IPS-NIHi7 (cell line): Measurements from ENCODE around the gene BCAS1.

Experiments used
- DNase-seq: peaks from one replicate; pipeline ENCODE4 v3.0.0; 2012; ENCODE audit warnings: mixed read lengths; ENCODE audit errors: extremely low spot score

Gene BCAS1

DNA sequence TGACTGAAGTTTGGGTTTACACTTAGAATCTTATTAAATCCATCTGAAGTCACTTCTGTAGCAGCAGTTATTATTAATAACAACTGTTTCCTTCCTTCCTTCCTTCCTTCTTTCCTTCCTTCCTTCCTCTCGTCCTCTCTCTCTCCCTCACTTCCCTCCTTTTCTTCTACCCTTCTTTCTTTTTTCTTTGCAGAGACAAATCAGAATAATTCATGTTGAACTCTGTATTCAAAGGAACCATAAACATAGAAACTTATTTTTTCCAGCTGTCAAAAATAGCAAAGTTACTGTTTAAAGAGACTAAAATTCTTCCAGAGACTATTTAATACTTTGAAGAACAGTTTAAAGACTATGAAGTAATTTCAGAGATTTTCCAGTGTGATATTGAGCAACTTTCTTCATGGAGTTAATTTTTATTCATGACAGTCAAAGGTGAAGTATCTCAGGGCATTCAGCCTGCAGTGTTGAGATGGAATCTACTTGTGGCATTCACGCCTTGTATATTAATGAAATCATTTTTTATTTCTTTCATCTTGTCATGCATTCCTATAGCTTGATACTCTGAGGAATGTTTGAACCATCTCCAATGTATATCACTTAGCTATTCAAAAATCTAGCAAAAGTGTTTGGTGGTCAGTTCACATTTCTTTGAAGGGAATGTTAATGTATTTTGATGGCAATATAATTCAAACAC is 109.7 kb downstream of the BCAS1 start:
- no peak for DNase-seq

DNA sequence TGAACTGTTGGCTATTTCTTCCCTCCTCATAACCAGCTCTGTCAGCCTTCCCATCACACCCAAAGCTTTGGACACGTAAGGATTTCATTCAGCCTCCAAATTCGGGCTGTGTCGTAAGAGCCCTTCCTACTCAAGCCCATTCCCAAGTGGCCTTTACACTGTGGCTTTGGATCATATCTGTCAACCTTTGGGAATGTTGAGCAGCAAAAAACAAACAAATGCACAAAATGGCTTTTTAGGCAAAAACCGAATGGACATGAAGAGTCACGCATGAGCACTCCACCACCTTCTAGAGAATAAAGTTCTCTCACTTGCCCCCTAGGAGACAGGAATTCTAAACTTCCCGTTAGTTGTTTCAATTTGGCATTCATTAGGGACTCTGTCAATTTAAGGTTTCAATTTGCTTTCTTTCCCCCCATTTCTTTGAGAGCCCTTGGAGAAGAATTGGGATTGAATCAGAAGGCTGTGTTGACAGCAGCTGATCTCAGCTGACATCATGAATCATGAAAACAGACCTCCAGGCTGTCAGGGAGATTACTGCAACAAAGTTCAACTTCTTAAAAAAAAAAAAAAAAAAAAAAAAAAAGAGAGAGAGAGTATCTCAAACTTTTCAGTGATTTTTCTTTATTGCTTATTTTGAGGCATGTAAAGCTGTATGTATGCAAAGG is 110.3 kb downstream of the BCAS1 start:
- DNase-seq, result no peak

DNA sequence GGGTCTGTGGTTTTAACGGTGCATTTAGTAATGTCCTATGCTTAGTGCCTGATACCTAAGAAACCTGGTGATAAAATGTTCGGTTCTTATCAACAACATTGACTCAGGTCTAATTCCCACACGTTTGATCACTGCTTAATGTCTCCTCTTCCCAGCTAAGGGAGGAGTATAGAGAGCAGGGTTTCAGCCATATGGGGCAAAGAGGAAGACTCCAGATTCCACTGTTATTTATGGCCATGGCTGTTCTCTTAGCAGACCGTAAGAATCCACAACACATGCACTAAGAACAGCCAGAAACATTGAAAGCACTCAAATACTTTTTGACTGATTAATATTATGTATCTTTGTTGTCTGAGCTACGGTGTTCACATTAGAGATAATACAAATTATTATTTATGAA is 112.1 kb downstream of the BCAS1 start:
- DNase-seq, result no peak

DNA sequence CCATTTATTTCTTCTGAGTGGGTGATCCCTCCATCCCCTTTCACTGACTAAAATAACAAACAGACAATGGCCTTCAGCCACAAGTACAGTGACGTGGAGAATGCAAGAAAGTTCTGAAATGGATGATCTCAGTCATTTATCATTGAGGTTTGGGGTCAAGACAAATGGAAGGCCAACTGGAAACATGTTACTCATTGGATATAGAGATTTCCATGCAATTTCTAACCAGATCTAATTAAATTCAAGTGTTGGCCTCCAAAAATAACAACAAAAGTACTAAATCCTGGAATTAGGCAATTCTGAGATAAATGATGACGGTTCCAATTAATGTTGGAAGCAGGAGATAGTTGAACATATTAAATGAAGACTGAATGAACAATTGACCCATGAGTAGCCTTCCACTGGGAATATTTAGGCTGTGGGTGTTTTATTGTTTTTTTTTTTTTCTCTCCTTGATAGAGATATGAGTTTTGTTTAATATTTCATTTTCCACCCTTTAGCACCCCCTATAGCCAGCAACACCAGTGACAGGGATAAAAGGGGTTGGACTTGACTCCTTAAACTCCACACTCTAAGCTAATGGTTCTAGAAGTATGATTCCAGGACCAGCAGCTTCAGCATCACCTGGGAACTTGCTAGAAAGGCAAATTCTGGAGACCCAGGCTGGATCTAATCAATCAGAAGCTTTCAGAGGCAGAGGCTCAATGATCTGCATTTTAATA is 112.8 kb downstream of the BCAS1 start:
- no peak for DNase-seq

DNA sequence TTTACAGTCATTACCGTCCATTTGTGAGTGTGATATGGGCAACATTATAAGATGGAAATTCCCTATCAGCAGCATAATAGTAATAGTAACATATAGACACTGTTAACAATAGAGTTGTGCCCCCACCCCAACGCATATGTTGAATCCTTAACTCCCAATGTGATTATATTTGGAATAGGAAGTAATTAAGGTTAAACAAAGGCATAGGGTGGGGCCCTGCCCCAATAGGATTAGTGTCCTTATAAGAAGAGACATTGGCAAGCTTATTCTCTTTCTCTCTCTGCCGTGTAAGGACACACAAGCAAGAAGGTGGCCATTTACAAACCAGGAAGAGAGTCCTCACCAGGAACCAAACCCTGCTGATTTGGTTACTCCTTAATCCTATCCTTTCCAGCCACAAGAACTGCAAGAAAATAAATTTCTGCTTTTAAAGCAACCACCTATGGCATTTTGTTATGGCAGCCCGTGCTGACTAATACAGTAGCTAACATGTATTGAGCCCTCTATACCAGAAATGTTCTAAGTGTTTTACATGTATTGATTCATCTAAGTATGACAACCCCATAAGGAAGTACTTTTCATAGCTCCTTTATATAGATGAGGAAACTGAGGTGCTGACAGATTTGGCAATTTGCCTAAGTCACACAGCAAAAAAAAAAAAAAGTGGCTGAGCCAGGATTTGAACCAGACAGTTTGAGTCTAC is 114.2 kb downstream of the BCAS1 start:
- no peak for DNase-seq

DNA sequence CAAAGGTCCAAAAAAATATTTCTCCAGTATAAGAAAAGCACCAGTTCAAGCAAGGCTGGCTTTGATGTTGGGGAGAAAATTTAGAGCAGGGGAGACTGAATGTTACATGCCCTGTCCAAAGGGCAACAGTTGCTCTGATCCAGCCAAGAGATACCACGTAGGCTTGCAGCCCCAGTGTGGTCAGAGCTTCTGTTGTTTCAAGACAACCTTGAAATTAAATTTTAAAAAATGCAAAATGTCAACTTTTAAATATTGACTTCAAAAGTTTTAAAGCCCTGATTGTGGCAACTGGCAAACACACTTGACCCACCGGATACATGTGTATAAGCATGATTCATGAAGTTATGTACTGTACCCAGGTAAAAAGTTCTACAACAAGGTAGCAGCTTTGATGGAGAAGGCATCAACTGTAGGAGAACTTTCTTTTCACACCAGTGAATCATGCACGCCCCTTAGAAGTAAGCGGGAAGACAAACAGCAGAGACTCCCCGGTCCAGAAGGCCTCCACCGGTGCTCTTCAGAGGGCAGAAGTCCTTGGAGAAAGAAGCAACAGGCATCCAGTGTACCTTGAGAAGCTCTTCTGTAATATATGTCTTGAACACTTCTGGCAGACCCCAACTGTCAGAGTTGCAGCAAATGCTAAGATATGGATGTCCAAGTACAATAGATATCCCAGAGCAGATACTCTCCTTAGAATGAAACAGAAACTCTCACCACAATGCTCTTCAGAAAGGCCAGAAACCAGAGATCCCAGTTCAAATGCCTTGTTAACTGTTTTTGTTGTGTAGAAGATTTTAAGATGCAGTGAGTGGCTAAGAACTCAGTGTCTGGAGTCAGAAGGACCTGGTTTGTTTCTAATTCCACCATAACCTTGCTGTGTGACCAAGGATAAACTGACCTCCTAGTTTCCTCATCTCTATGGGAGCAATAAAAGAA is 115.4 kb downstream of the BCAS1 start:
- DNase-seq, result no peak

DNA sequence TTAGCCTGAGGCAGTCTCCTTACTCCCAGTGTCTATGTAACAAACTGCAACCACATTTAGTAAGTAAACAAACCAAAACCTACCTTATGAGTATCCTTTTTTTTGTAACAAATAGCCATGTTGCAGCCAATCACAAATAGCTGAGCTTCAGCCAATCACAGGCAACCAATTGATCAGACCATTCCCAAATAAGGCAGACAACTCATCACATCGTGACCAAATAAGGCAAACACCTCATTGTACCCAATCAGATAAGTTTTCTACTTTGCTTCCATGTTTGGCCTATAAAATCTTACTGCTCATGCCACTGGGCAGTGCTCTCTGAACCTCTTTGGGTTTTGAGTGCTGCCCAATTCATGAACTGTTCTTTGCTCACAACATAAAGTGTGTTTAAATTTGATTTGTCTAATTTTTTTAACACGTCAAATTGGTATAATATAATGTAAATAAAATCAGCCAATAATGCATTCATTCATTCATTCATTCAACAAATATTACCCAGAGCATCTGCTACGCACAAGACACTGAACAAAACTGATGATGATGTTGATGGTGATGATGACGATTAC is 117.8 kb downstream of the BCAS1 start:
- no peak for DNase-seq

DNA sequence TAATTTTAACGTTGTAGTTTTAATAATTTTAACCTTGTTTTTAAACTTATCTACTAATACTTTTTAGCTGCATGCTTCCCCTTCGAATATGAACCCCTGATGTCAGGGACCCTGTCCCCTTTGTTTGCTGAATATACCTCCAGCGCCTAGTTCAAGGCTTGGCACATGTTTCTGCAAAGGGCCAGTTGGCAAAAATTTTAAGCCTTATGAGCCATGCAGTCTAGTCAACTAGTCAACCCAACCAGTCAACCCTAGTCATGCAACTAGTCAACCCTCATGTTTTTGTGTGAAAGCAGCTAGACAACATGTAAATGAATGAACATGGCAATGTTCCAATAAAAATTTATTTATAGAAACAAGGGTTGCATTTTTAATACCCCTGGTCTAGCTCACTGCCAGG is 119.8 kb downstream of the BCAS1 start:
- no peak for DNase-seq

DNA sequence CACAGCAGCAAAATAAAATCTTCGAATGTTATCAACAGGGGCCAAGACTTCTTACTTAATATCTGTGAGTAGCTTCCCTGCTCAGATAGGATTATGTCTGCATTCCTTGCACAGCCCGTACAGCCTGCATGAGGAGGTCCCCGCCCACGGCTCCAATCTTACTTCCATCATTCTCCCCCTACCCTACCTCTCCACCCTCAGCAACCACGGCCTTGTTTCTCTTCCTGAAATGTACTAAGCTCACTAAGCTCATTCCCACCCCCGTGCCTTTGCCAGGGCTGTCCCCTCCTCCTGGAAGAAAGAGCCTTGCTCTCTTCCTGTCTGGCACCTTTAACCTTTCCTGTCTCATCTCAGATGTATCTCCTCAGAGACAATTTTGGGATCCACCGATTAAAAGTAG is 120.4 kb downstream of the BCAS1 start:
- DNase-seq, result no peak

DNA sequence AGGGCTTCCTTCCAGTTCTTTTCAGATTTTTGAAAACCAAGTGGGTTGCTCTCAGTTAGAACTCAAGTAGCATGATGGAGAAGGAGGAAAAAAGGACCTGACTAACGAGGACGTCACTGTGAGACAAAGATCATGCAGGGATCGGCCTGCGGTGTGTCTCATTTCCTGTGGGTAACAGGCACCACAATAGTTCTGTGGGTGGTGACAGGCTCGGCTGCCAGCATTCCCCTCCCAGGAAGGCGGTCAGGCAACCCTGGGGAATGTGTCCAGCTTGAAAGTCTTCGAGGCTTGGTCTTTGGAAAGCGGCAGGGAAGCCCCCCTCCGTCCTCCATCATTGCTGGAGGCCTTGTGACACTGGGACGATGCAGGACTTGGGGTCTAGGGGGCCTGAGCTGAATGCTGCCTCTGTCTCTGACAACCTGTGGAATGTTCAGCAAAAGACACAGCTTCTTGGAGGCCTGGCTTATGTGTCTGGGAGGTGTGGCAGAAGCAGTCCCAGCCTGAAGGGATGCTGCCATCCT is 121.0 kb downstream of the BCAS1 start:
- no peak for DNase-seq

DNA sequence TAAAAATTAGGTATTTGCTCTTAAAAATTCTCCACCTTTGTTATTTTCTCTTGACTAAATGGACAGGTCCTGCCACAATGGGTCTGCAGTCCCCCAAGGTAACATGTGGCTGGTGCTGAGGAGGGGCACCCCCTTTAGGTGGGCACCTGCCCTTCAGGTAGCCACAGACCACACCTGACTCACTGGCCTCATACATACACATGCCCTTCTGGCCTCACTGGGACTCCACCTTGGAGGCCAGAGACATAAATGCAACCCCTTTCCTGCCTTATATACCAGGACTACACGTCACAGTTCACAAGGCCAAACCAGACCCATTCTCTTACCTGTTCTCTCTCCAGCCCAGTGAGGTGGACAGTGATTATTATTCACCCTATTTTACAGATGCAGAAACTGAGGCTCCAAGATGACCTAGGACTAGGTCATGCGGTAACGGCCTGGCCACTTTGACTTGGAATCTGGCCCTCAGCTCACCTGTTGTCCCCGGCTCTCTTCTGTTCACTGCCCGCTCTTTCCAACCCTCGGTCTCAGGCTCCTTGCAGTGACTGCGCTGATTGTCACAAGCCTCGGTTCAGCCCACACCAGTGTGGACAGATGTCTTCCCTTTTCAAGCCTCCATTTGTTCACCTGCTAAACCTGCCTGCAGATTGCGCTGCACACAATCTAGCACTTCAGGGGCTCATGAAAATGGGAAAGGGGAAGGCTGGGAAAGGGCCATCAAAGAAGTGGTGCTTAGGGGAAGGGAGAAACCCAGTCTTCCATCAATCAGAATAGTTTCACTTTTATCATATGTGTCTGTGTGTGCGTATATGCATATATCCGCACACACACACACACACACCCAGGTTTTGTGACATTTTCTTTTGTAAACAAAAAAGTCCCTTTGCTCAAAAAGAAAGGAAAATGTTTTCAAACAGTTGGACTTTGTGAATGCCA is 121.7 kb downstream of the BCAS1 start:
- DNase-seq, result no peak

DNA sequence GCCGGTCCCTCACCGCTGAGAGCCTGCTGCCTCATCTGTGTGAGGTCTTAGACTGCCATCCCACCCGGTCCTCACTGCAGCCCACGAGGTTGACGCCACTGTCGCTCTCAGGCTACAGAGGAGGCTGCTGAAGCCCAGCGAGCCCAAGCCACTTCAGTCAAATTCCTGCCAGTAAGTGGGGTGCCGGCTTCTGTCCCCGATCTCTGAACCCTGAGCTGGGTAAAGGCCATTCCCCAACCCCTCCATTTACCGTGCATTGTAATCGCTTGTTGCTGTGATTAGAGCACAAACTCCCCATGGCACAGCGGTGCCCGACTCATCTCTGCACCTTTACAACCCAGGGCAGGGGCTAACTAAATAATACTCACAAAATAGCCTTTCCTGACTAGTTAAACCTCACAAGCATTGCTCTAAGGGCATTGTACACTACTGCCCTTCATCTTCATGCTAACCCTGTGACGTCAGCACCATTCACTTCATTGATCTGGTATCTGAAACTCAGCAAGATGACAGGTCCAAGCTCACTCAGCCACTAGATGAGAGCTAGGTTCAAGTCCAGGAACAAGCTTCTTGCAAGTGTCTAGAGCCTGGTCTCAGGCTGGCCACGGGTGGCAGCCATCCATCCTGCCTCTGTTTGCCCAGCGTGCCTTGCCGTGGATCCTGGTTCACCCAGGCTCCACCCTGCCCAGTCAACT is 122.7 kb downstream of the BCAS1 start:
- DNase-seq, result no peak

DNA sequence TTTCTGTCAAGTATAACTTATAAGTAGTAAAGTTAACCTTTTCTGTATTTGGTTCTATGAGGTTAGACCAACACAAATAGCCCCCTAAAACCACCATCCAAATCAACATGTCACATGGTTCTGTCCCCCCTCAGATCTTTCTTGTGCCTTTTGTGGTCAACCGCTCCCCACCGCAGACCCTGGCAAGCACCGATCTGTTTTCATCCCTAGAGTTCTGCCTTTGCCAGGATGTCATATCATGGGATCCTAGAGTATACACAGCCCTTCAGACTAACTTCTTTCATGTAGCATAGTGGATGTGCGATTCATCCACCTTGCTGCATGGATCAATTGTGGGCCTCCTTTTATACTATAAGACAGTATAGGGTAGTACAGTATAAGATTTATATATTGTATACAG is 124.3 kb downstream of the BCAS1 start:
- no peak for DNase-seq

DNA sequence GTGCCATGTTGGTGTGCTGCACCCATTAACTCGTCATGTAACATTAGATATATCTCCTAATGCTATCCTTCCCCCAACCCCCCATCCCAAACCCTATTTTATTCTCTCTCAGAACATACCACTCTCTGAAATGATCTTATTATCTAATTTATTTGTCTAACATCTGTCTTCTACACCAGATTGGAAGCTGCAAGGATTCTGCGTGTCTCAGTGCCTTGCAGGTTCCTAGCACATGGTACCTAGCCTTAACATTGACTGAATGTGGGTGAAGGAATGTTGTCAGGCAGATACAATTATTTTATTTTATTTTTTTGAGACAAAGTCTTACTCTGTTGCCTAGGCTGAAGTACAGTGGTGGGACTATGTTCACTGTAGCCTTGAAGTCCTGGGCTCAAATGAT is 124.9 kb downstream of the BCAS1 start:
- DNase-seq, result no peak

DNA sequence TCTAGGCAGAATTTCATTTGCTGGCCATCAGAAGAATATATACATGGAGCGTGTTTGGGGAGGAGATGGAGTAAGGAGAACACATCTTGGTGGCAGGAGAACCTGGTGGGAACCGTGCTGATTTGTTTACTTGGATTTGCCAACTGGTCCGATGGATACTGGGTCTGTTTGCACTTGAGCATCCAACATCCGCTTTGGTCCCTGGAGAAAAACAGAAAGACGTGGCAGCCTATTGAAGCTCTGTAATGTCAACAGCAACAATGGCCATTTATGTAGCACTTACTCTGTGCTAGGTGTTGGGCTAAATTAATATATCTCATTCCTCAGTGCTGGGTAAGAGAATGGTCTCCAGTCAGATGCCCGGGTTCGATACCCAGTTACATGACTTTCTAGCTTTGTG is 125.6 kb downstream of the BCAS1 start:
- no peak for DNase-seq

DNA sequence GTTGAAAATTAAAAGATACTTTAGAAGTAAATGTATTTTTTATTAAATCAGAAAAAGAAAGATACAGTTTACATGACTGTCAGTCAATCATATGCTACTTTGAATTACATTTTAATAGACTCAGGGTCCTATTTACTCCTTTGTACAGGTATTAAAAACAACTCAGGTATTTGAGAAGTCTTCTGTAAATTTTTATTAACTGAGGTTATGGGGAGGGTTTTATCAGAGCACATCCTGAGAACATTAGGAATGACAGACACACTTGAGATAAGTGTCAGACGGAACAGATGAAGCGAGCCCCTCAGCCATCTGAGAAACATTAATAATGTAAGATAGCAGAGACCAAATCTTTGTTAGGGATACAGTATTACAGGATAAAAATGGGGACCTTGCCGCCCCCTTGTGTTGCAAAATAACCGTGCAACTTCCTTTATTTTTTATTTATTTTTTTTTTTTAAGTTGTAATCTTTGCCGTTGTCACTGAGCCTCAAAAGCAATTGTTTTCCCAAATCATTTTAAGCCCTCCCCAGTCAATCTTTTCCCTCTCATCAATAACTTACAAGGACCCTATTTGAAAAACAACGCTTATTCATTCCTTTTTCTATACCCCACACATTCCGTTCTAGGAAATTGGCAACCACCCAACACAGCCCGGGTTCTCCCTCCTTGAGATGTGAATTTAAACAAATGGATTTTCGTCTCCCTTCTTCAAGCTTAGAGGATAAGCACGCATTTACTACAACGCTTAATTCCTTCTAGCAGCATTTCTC is 126.7 kb downstream of the BCAS1 start:
- no peak for DNase-seq

DNA sequence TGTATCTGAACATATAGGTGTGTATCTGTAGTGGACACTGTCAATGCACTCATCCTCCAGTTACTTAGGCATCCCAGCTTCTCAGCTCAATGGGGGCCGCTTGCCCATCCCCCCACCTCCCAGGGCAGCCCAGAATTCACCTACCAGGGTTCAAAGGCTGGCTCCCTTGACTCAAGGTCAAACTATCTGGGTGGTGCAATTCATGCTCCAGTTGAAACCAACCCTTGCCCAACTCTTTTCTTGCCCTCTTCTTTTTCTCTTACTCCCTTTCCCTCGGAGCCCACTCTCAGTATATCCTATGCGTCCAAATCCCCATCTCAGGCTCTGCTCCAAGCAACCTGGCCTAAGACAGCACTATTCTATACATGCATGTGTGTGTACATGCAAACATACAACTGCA is 127.4 kb downstream of the BCAS1 start:
- no peak for DNase-seq

DNA sequence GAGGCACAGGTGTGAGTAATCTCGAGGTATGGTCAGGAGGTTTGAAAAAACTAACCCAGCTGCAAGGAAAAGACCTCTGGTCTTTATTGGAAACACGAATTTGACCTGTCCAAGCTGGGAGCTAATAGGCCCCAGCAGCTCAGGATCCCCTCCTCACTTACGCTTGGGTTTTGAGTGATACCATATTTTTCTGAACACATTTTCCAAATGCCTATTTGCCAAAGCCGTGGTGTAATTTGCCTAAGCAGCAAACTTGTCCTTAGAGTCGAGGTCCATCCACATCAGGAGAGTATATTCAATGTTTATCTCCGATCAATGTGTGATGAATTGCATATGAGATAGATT is 128.0 kb downstream of the BCAS1 start:
- no peak for DNase-seq
